IPS-11a (cell line): Measurements from ENCODE around the gene CDC42.

Experiments
- H3K4me3 ChIP-seq: one replicate; pipeline ENCODE4 v1.5.1; 2013; ENCODE audit warnings: low read depth, low read length, control low read depth

The CDC42 gene

GRCh38 chr1:22037520-22037919 lies 15.0 kb upstream of the CDC42 start:
- H3K4me3 ChIP-seq, result no peak overlapping the region

GRCh38 chr1:22038036-22038435 lies 14.5 kb upstream of the CDC42 start:
- H3K4me3 ChIP-seq, result no peak overlapping the region

- no peak overlapping the region for H3K4me3 ChIP-seq
Observed at GRCh38 chr1:22039594-22040285, 12.8 kb upstream of the CDC42 start.

GRCh38 chr1:22040286-22040623 lies 12.3 kb upstream of the CDC42 start:
- no peak overlapping the region for H3K4me3 ChIP-seq

GRCh38 chr1:22041505-22041904 lies 11.0 kb upstream of the CDC42 start:
- no peak overlapping the region for H3K4me3 ChIP-seq

GRCh38 chr1:22043198-22043769 lies 9.2 kb upstream of the CDC42 start:
- no peak overlapping the region for H3K4me3 ChIP-seq

GRCh38 chr1:22044690-22045420 lies 7.7 kb upstream of the CDC42 start:
- H3K4me3 ChIP-seq, result no peak overlapping the region

GRCh38 chr1:22045604-22046228 lies 6.8 kb upstream of the CDC42 start:
- H3K4me3 ChIP-seq, result no peak overlapping the region

- H3K4me3 ChIP-seq, result no peak overlapping the region
Observed at GRCh38 chr1:22048351-22049192, 3.9 kb upstream of the CDC42 start.

GRCh38 chr1:22050330-22050729 lies 2.2 kb upstream of the CDC42 start:
- no peak overlapping the region for H3K4me3 ChIP-seq

GRCh38 chr1:22051607-22052114 lies 848 bp upstream of the CDC42 start:
- no peak overlapping the region for H3K4me3 ChIP-seq

- peak overlapping the region; percentile 83 for H3K4me3 ChIP-seq
Observed at GRCh38 chr1:22053017-22053860, 730 bp downstream of the CDC42 start.

- H3K4me3 ChIP-seq, result peak overlapping the region; percentile 83
Observed at GRCh38 chr1:22053861-22054770, 1.6 kb downstream of the CDC42 start.

GRCh38 chr1:22055463-22055862 lies 3.0 kb downstream of the CDC42 start:
- no peak overlapping the region for H3K4me3 ChIP-seq

- no peak overlapping the region for H3K4me3 ChIP-seq
Observed at GRCh38 chr1:22056043-22056442, 3.5 kb downstream of the CDC42 start.

- no peak overlapping the region for H3K4me3 ChIP-seq
Observed at GRCh38 chr1:22056936-22057335, 4.4 kb downstream of the CDC42 start.

- no peak overlapping the region for H3K4me3 ChIP-seq
Observed at GRCh38 chr1:22057861-22058260, 5.4 kb downstream of the CDC42 start.

- H3K4me3 ChIP-seq, result no peak overlapping the region
Observed at GRCh38 chr1:22064751-22065402, 12.4 kb downstream of the CDC42 start.
